Measurements from ENCODE around the gene POLR1A.

GRCh38 chr2:86045541-86045940 is 60.1 kb downstream of the POLR1A start:
- TF ChIP-seq CTCF (IDR thresholded peaks at IDR 0.05) (no peak), POLR2A (IDR thresholded peaks at IDR 0.05) (no peak)
